GM18861 (cell line): ENCODE data around the gene C17orf78.
"Not testable (repeated sequence)": the region's sequence is repeated elsewhere in the genome, so short reads cannot be mapped to it uniquely, and the experiment has no call there.

Experiments
- ATAC-seq: cut with Tn5 transposase; IDR thresholded peaks from one replicate; pipeline ENCODE4 v1.9.1; 2021; ENCODE audit not compliant: unreplicated experiment

The C17orf78 gene

DNA sequence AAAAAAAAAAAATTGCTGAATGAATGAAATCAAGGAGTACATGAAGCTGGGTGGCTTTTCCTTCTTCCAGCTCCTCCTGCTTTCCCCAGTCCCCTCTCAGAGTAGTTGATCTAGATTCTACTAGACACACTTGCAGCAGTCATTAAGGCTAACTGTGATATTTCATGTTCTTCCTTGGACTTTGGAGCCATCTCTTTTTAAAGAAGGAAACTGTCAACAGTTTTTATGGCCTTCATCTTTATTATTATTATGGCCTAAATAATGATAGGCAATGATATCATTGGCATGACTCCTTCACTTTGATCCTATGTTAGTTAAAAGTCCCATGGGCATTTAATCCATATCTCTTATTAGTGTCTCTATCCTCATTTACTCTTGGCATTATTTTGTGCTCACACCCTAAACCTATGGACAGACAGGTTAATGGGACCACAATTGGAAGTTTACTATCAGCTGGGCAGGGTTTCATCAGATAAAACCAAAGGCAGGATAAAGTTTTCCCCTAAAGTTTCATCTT is 9.7 kb downstream of the C17orf78 start:
- no peak for ATAC-seq

DNA sequence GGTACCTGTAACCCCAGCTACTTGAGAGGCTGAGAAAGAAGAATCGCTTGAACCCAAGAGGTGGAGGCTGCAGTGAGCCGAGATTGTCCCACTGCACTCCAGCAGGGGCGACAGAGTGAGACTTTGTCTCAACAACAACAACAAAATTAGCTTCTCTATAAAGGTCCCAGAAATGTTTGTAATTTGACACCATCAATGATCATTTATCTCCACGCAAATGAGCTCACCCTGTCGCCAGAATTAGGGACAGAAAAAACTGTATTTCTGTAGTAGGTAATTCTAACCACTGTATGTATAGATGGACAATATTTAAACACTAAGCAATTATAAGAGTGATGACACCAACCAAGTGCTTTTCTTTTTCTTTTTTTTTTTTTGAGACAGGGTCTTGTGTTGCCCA is 10.7 kb downstream of the C17orf78 start:
- ATAC-seq: no peak

DNA sequence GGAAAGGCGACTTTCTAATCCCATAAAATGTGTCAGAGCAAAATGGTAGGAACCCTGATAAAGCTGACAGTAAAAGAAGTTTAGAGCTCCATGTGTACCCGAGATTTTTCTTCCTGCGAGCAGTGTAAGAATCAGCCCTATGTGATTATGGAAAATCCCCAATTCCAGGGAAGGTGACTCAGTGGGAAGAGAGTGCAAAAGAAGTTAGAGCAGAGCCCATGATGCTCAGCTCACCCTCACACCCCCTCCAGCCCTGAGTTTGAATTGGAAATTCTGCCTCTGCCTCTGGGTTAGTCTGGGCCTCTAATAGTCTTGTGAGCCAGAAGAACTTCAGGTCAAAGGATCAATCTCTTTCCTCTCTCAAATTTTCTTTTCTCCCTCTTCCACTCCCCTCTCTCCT is 12.5 kb downstream of the C17orf78 start:
- ATAC-seq: no peak

DNA sequence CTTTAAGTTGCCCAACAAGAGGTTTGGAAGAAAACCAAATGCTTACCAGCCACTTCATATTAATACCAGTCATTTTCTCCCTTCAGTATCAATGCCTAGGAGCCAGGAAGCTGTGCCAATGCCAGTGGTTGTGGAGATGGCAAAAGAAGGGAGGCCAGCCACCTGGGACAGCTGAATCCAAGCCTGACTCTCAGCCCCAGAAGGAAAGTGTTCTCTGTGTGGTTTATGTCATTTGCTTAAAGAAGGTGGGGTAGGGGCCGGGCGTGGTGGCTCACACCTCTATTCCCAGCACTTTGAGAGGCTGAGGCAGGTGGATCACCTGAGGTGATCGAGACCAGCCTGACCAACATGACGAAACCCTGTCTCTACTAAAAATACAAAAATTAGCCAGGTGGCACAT is 13.4 kb downstream of the C17orf78 start:
- no peak for ATAC-seq

DNA sequence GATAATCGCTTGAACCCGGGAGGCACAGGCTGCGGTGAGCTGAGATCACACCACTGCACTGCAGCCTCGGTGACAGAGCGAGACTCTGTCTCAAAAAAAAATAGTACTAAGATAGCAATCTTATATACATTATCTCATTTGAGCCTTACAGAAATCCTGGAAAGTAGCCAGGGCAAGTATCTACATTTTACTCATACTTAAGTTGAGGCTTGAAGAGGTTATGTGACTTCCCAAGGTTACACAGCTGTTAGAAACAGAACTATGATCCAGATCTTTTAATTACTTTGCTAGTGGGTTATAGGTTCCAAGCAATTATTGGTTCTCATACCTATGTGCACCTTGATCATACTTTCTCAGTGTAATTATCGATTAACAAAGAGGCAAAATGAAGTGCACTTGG is 15.4 kb downstream of the C17orf78 start:
- no peak for ATAC-seq

DNA sequence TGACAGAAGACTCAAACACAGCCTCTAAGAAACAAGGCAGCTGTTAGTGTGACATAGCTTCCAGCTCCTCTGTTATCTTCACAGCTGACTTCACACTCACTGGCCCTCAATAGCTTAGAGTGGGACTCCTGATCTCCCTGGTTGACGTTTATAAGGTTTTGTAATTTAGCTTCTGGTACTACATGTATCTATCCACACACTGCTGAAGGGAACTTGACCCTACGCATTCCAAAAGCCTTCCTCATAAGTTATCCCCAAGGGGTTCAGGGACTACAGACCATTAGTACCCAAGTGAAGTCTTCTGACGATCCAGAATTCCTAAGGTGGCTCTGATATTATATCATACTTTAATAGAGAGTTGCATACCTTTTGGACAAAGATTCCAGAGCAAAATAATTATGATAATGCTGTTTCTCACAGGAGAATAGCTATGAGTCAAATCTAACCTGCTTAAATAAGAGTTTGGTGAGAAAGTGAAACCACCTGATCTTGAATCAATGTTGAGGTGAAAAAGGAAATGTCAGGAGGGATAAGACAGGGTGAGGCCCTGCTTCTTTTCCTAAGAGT is 16.3 kb downstream of the C17orf78 start:
- ATAC-seq: no peak

DNA sequence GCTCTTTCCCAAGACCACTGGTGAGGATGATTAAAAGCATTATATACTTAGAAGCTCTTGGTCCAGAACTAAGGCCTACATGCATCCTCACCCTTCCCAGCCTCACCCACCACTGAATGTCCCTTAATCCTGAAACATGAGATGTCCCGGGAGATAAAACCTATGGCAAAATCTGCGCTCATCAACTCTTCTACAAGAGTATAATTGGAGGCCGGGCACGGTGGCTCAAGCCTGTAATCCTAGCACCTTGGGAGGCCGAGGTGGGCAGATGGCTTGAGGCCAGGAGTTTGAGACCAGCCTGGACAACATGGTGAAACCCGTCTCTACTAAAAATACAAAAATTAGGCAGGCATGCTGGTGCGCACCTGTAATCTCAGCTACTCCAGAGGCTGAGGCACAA is 17.6 kb downstream of the C17orf78 start:
- no peak for ATAC-seq

DNA sequence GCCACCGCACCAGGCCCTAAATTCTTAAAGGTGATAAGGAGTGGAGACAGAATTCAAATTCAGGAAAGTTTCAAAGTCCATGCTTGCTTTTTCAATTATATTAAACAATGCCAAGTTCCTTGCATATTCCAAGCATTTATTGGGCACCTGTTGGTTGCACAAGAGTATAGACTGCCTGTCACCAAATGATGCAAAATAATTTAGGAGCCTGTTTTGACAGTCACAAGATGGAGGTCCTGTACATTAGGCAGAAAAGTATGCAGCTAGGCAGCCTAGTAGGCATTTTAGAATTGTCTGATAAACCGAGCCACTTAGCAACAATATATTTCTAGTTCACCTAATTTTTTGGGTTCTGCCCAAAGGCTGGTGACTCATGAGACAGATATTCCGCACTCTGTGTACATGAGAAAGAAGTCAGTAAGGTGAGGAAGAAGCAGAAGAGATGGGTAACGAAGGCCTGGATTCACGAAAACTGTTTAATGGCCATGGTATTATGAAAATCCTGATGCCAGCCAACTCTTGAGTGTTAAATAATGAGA is 23.5 kb downstream of the C17orf78 start:
- ATAC-seq: no peak

DNA sequence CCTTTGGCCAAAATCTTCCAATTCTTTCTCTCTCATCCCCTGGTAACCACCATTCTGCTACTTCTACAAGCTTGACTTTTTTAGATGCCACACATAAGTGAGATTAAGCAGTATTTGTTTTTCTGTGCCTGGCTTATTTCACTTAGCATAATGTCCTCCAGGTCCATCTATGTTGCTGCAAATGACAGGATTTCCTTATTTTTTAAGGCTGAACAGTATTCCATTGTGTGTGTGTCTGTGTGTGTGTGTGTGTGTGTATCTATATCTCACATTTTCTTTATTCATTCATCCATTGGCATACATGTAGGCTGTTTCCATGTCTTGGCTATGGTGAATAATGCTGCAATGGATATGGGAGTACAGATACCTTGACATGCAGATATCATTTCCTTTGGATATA is 24.7 kb downstream of the C17orf78 start:
- no peak for ATAC-seq

DNA sequence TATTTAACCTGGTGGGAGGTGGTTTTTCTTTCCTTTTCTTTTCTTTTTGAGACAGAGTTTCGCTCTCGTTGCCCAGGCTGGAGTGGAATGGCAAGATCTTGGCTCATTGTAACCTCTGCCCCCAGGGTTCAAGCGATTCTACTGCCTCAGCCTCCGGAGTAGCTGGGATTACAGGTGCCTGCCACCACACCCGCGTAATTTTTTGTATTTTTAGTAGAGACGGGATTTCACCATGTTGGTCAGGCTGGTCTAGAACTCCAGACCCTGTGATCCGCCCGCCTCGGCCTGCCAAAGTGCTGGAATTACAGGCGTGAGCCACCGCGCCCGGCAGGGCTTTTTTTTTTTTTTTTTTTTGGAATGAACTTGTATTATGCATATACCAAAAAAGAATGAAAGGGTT is 29.7 kb downstream of the C17orf78 start:
- ATAC-seq: not testable (repeated sequence)

DNA sequence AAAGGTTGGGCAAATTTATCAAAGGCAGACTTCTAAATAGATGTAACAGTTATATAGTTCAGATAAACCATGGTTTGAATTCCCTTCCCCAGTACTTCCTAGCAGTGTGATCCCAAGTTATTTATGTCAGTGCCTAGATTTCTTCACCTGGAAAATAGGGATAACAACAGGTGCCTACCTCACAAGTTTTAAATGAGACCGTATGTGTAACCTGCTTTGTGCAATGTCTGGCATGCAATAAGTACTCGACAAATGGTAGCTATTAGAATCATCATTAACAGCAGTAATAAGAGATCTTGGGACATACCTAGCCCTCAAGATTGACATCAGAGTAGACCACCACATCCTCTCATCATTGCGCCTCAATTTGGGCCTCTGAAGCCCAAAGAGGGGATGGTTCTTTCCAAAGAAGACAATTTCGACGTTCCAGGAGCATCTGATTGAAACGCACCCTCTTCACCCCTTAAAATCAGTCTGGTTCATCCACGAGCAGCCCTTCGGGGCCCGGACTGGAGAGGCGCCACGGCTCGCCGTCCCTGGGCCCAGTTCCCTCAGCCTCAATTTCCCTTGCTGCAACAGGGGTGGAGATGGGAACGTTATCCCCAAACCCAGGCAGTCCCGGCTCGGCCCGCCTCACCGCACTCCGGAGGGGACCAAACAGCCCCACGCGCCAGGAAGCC is 30.3 kb downstream of the C17orf78 start:
- peak; percentile 22 for ATAC-seq

DNA sequence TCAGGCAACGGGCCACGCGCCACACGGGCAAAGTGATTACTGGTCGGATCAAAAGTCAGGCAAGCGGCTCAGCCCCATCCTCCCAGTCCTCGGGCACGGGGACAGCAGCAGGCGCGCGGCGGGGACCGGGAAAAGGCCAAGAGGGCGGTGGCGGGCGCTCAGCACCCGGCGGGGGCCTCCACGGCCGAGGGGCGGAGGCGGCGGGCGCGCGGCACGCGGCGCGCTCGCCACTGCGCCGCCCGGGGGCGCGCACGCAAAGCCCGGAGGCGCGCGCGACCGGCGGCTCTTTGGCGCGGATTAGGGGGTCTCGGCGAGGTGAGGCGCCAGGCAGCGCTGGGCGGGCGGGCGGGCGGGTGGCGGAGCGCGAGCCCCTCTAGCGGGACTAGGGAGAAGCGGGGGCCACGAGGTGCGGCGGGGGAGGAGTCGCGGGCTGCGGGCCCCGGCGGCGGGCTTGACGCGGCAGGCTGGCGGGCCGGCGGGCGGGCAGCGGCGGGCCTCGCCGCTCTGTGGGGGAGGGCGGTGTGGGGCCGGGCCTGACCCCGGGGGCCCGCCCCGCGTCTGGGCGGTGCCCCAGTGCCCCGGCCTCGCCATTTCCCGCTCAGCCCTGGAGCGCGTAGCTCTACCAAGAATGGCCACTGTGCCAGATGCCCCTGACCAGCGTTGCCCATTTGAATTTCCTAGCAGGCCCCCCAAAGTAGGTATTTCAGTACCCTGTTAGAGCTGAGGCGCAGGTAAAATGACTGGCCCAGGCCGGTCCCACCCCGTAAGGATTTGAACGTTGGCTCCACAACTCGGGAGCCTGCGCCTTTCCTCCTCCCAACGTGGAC is 31.1 kb downstream of the C17orf78 start, which contains the start of the genes ACACA and TADA2A:
Gene ACACA (minus strand): TSS at position 202 of the 827 bp plus-strand sequence. CDS start 537 bp downstream, outside the sequence.
Gene TADA2A (plus strand): TSS at position 252 of the 827 bp plus-strand sequence. CDS start 4,480 bp downstream, outside the sequence.
- peak; percentile 58 for ATAC-seq

DNA sequence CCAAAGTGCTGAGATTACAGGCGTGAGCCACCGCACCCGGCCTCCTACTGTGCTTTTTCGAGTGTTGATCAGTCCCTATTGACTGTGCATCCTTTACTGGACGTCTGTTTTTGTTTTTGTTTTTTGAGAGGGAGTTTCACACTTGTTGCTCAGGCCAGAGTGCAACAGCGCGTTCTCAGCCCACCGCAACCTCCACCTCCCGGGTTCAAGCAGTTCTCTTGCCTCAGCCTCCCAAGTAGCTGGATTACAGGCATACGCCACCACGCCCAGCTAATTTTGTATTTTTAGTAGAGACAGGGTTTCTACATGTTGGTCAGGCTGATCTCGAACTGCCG is 32.3 kb downstream of the C17orf78 start:
- ATAC-seq: not testable (repeated sequence)

DNA sequence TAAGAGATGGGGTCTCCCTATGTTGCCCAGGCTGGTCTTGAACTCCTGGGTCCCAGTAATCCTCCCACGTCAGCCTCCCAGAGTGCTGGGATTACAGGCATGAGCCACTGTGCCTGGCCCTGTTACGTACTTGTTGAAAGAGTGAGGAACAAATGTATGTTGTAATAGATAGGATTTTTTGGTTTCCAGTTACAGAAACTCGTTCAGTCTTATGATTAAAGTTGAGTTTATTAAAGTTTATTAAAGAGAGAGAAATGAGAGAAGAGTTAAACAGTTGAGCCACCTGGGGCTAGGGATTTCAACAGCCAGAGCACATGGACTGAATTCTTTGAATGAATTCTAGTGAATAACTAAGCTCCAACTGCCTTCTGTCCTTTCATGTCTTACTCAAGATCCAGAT is 34.6 kb downstream of the C17orf78 start:
- ATAC-seq: no peak

DNA sequence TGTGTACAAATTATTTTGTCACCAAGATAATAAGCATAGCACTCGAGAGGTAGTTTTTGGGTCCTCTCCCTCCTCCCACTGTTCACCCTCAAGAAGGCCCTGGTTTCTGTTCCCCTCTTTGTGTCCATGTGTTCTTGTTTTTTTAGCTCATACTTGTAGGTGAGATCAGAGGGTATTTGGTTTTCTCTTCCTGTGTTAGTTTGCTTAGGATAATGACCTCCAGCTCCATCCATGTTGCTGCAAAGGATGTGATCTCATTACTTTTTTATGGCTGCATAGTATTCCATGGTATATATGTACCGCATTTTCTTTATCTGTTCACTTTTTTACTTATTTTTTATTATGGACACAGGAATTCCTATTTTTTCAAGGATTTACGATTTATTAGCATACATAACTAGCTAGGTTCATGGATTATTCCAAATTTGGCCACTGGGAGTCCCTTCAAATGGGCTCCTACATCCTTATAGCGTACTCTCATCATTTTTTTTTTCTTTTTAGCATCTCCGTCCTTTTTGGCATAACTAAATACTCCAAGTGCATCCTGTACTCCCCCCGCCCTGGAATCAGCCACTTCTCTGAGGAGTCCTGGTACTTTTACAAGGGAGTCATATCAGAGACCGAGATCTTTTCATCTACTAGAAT is 38.2 kb downstream of the C17orf78 start:
- ATAC-seq: no peak

DNA sequence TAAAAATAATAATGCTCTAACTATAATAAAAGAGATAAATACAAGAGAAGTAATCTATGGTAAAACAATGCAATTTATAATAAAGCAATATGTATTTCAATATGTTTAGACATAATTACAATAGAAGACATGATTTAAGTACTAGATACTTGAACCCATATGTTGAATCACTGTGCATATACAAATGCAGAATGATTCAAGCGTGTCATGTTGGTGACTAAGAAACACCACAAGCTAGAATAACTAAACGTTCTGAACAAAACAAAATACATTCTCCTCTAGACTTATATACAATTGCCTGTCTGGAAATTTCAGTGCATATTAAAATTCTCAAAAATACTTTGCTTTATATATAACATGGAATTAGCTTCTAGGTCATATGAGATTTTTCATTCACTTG is 42.1 kb downstream of the C17orf78 start:
- ATAC-seq: no peak

DNA sequence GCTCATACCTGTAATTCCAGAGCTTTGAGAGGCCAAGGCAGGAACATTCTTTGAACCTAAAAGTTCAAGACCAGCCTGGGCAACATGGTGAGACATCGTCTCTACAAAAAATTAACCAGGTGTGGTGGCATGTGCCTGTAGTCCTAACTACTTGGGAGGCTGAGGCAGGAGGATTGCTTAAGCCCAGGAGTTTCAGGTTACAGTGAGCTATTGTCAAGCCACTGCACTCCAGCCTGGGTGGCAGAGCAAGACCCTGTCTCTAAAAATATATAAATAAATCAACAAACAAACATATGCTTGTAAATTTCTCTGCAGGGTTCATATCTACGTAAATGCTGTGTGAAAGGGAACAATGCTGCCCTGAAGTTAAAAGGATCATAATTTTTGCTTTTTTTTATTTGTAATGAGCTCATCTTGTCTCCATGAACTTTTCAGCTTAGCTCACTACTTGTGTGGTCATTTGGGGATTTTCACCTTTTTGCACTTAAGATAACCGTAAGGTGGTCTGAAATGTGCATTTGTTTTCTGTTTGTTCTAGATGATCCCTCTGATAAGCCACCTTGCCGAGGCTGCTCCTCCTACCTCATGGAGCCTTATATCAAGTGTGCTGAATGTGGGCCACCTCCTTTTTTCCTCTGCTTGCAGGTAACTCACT is 47.3 kb downstream of the C17orf78 start:
- ATAC-seq: no peak

DNA sequence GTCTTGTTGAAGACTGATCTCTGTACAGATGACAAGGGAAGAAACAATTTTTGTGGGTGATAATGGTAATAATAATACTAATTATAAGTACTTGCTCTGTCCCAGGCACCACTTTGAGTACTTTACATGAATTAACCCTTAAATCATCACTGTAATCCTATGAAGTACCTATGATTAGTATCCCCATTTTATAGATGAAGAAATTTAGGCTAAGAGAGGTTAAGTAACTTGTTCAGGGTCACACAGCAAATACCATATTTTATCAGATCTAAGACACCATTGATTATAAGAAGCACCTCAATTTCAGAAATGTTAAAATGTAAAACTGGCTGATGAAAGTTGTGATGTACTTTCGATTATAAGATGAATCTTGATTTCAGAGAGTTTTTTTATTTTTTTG is 49.5 kb downstream of the C17orf78 start:
- no peak for ATAC-seq

DNA sequence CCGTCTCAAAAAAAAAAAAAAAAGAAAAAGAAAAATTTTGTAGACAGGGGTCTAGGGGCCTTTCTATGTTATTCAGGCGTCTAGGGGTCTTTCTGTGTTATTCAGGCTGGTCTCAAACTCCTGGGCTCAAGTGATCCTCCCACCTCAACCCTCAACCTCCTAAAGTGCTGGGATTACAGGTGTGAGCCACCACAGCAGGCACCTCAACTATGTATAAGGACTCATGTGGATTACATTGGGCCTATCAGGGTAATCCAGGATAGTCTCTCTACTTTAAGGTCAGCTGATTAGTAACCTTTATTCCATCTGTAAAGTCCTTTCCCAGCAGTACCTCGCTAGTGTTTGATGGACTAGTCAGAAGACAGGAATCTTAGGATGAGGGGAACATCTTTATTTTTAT is 53.3 kb downstream of the C17orf78 start:
- no peak for ATAC-seq

DNA sequence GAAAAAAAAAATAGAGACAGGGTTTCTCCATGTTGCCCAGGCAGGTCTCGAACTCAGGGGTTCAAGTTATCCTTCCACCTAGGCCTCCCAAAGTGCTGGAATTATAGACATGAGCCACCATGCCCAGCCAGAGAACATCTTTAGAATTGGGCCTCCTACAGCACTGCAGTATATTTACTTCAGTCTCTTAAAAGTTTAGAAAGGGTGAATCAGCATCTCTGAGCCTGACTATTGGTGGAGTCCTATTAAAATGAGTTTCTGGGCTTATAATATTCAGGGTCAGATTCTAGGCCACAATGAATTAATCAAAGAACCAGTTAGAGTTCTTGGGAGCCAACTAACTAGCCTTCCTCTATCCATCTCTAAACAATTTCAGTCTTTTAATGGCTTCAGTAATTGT is 53.7 kb downstream of the C17orf78 start:
- no peak for ATAC-seq
